ENCODE results near the gene ETV1. TPM values are rescaled to one million over a fixed set of nuclear protein-coding genes. Genes with fewer than 3 reads are reported as not detected.

The ETV1 gene
- total RNA-seq, 1 experiment from 2014 or later: 23.3 TPM

- ChIA-PET POLR2A (no interaction called here), CTCF (no interaction called here), RAD21 (ENCODE audit: low non-redundant PET in 1 of 2, low total read pairs in 2 of 2, uncharacterized antibody in 2 of 2, unreplicated experiment in 2 of 2) (no interaction called here)
- H3K4me2 ChIP-seq (ENCODE audit: low read length): no peak overlapping the region
- no peak overlapping the region for H3K9ac ChIP-seq (ENCODE audit: low read length)
- H3K36me3 ChIP-seq (ENCODE audit: control insufficient read depth in 1 of 2, insufficient read depth in 2 of 2, low read length in 2 of 2): no peaks in the 10 kb centered on the region
- H3K4me1 ChIP-seq (ENCODE audit: control insufficient read depth in 1 of 2, insufficient read depth in 2 of 2, low read length in 2 of 2): peaks cover 0 to 10% of the 10 kb centered on the region in 2 experiments; a peak in 3 of 4 replicates
- no peak overlapping the region for H3K4me3 ChIP-seq (replicated peaks in 1 of 2; ENCODE audit: low read depth in 1 of 2, low read length in 2 of 2)
- DNase-seq (ENCODE audit: low read depth, low spot score): no peak
- ATAC-seq: no peak
- H3K79me2 ChIP-seq (ENCODE audit: insufficient read depth, low read length): no peaks in the 10 kb centered on the region
- H3K9me3 ChIP-seq (ENCODE audit: control insufficient read depth in 1 of 2, insufficient read depth in 1 of 2, low read depth in 1 of 2, low read length in 2 of 2): no peaks in the 10 kb centered on the region
- H3K27ac ChIP-seq (ENCODE audit: low read depth, low read length): no peak overlapping the region
- no TSS peak for BruUV-seq (replicated peaks)
- H3K27me3 ChIP-seq (ENCODE audit: insufficient read depth, low read length): no peaks in the 10 kb centered on the region
- no peaks in the 10 kb centered on the region for H3K9me2 ChIP-seq (ENCODE audit: insufficient read depth)
- TF ChIP-seq TCF7L2 (IDR thresholded peaks at IDR 0.05; ENCODE audit: borderline replicate concordance, extremely low read depth, insufficient read depth, insufficient read length) (no peak), EZH2 (IDR thresholded peaks at IDR 0.05) (no peak), FOSL1 (IDR thresholded peaks at IDR 0.05; ENCODE audit: low read depth) (no peak), POLR2A (IDR thresholded peaks at IDR 0.05; ENCODE audit: borderline replicate concordance, extremely low read depth, insufficient read depth, insufficient read length) (no peak), REST (IDR thresholded peaks at IDR 0.05; ENCODE audit: low read depth) (no peak), MAX (IDR thresholded peaks at IDR 0.05) (no peak), EGR1 (IDR thresholded peaks at IDR 0.05; ENCODE audit: low read depth) (no peak), ZFX (IDR thresholded peaks at IDR 0.05) (no peak), CEBPB (IDR thresholded peaks at IDR 0.05; ENCODE audit: low read depth) (no peak), EZH2phosphoT487 (IDR thresholded peaks at IDR 0.05; ENCODE audit: borderline replicate concordance) (no peak), CTCF (IDR thresholded peaks at IDR 0.05 in 2 of 3, conservative IDR thresholded peaks at IDR 0.05 in 1 of 3; ENCODE audit: borderline replicate concordance in 1 of 3, insufficient read depth in 1 of 3, low read depth in 2 of 3, low read length in 2 of 3) (no peak), ATF3 (IDR thresholded peaks at IDR 0.05) (no peak), POLR2AphosphoS5 (IDR thresholded peaks at IDR 0.05; ENCODE audit: low read depth, low read length) (no peak), SP1 (IDR thresholded peaks at IDR 0.05; ENCODE audit: low read depth) (no peak), SIN3A (IDR thresholded peaks at IDR 0.05; ENCODE audit: low read depth) (no peak)
- H2AFZ ChIP-seq (ENCODE audit: low read depth, low read length, poor library complexity, severe bottlenecking): no peak overlapping the region
- intact Hi-C loops (cut with micrococcal nuclease): no loop called here
- no peaks in the 10 kb centered on the region for H4K20me1 ChIP-seq (ENCODE audit: insufficient read depth)
Measured at GRCh38 chr7:13948019-13948801, 41.3 kb downstream of the ETV1 start.
